Measurements from ENCODE around the gene ISG15. TPM values are rescaled to one million over a fixed set of nuclear protein-coding genes. Genes with fewer than 3 reads are reported as not detected.

Gene ISG15
- total and polyA plus RNA-seq, 2 of the 13 experiments (the other 11 are each of a cell fraction or from before 2014, with no cell fraction given): 42.1 to 54.9 TPM

DNA sequence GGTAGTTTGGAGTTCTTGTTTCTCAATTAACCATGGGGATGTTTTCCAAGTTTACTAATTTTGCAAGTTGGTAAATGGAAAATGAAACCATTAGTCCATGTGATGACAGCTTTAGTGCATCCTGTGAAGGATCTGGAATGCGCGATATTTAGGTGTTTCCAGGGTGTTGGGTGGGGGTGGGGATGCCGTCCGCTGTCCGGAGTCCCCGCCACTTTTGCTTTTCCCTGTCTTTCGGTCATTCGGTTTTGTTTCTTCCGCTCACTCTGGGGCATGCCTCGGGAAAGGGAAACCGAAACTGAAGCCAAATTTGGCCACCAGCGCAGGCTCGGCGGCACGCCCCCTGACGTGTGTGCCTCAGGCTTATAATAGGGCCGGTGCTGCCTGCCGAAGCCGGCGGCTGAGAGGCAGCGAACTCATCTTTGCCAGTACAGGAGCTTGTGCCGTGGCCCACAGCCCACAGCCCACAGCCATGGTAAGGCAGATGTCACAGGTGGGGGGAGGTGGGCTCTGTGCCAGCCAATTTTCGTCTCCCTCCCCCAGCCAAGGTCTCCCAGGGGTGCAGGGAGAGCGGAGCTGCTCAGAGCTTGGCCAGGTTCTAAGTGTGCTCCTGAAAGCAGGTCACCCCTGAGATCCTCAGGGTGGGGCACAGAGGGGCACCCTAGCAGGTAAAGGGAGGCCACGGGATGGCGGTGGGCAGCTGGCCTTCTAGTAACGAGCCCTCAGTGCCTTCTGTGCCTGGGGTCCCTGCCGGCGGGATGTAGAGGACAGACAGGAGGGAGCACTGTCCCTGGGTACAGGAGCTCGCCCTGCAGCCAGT is at the start of gene ISG15 (continued):
- TF ChIP-seq ZHX1 (CRISPR knock-in tag; IDR thresholded peaks at IDR 0.05; ENCODE audit: low read depth): 0 out of 2 replicates have a peak, but pooled peaks have one; percentile 38
- TF ChIP-seq, protein P1, sequence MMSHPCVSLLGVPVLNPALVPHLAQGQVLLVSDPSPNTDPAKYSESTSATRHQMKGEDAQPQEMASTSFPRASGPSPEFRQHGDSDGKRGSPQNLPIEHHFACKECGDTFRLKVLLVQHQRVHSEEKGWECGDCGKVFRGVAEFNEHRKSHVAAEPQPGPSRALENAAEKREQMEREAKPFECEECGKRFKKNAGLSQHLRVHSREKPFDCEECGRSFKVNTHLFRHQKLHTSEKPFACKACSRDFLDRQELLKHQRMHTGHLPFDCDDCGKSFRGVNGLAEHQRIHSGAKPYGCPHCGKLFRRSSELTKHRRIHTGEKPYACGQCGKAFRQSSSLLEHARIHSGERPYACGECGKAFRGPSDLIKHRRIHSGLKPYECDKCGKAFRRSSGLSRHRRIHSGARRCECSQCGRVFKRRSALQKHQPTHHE (CRISPR knock-in tag; IDR thresholded peaks at IDR 0.05; ENCODE audit: borderline replicate concordance): 0 out of 2 replicates have a peak, but pooled peaks have one; percentile 56
- peak; percentile 90 for TF ChIP-seq HIVEP1 (CRISPR knock-in tag; IDR thresholded peaks at IDR 0.05)
- TF ChIP-seq ZNF274 (CRISPR knock-in tag; IDR thresholded peaks at IDR 0.05): peak; percentile 42; the same call in 1 of the 2 replicates
- TF ChIP-seq, protein P2, sequence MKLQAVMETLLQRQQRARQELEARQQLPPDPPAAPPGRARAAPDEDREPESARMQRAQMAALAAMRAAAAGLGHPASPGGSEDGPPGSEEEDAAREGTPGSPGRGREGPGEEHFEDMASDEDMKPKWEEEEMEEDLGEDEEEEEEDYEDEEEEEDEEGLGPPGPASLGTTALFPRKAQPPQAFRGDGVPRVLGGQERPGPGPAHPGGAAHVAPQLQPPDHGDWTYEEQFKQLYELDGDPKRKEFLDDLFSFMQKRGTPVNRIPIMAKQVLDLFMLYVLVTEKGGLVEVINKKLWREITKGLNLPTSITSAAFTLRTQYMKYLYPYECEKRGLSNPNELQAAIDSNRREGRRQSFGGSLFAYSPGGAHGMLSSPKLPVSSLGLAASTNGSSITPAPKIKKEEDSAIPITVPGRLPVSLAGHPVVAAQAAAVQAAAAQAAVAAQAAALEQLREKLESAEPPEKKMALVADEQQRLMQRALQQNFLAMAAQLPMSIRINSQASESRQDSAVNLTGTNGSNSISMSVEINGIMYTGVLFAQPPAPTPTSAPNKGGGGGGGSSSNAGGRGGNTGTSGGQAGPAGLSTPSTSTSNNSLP (IDR thresholded peaks at IDR 0.05; ENCODE audit: low read depth, low read length): no peak
- TF ChIP-seq ATF7-NPFF (CRISPR knock-in tag; IDR thresholded peaks at IDR 0.05; ENCODE audit: low read depth): no peak; the same call in 1 of the 2 replicates
- TF ChIP-seq SP4 (CRISPR knock-in tag; IDR thresholded peaks at IDR 0.05): 0 out of 2 replicates have a peak, but pooled peaks have one; percentile 32
- TF ChIP-seq POLR2AphosphoS5 (IDR thresholded peaks at IDR 0.05; ENCODE audit: low read depth, low read length): peak; percentile 56
- TF ChIP-seq, protein P3, sequence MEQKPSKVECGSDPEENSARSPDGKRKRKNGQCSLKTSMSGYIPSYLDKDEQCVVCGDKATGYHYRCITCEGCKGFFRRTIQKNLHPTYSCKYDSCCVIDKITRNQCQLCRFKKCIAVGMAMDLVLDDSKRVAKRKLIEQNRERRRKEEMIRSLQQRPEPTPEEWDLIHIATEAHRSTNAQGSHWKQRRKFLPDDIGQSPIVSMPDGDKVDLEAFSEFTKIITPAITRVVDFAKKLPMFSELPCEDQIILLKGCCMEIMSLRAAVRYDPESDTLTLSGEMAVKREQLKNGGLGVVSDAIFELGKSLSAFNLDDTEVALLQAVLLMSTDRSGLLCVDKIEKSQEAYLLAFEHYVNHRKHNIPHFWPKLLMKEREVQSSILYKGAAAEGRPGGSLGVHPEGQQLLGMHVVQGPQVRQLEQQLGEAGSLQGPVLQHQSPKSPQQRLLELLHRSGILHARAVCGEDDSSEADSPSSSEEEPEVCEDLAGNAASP (CRISPR knock-in tag; IDR thresholded peaks at IDR 0.05; ENCODE audit: borderline replicate concordance): peak; percentile 39; the same call in 1 of the 2 replicates
- TF ChIP-seq ZNF546 (CRISPR knock-in tag; conservative IDR thresholded peaks at IDR 0.05): 0 out of 2 replicates have a peak, but pooled peaks have one; percentile 36
- no peak for TF ChIP-seq ZNF382 (CRISPR knock-in tag; IDR thresholded peaks at IDR 0.05; ENCODE audit: borderline replicate concordance)
- TF ChIP-seq GFI1 (CRISPR knock-in tag; IDR thresholded peaks at IDR 0.05; ENCODE audit: borderline replicate concordance): no peak
- TF ChIP-seq KAT8 (CRISPR knock-in tag; IDR thresholded peaks at IDR 0.05): peak; percentile 76
- no peak for TF ChIP-seq ARNTL (CRISPR knock-in tag; IDR thresholded peaks at IDR 0.05)
- TF ChIP-seq ZNF891 (CRISPR knock-in tag; IDR thresholded peaks at IDR 0.05): no peak
- TF ChIP-seq ZNF510 (CRISPR knock-in tag; IDR thresholded peaks at IDR 0.05; ENCODE audit: low read depth): 0 out of 2 replicates have a peak, but pooled peaks have one; percentile 25
- no peak for TF ChIP-seq ZBTB21 (CRISPR knock-in tag; IDR thresholded peaks at IDR 0.05)
- no peak; the same call in 1 of the 2 replicates for TF ChIP-seq ZNF768 (CRISPR knock-in tag; IDR thresholded peaks at IDR 0.05)
- TF ChIP-seq ZFP36L1 (CRISPR knock-in tag; IDR thresholded peaks at IDR 0.05): no peak

Data from HepG2 (cell line).